HL-60 (cell line): ENCODE data around the gene ZNF273.

Experiments
- DNase-seq, 2 experiments: peaks; one replicate each; pipeline ENCODE4 v3.0.0-alpha.2; 2010 to 2020; ENCODE audit warnings: low read depth in 1 of 2, low spot score in 1 of 2
- H3K27ac ChIP-seq: fragments of 250-450 bp; sonication (Bioruptor Pico); replicated peaks from 2 replicates; pipeline ENCODE4 v1.5.1; 2020; ENCODE audit warnings: mild to moderate bottlenecking, moderate library complexity
- H3K27me3 ChIP-seq: fragments of 250-450 bp; sonication (Bioruptor Pico); 2 replicates; pipeline ENCODE4 v1.5.1; 2021; ENCODE audit warnings: mild to moderate bottlenecking, moderate library complexity; ENCODE audit not compliant: insufficient read depth, poor library complexity, severe bottlenecking
- H3K4me3 ChIP-seq: replicated peaks from 2 replicates; pipeline ENCODE4 v1.5.1; 2011; ENCODE audit warnings: mild to moderate bottlenecking, control low read depth, low read length; ENCODE audit not compliant: insufficient read depth
- GABPA ChIP-seq: IDR thresholded peaks from 2 replicates; pipeline ENCODE4 v1.6.1; 2012; ENCODE audit warnings: low read depth
- POLR2AphosphoS5 ChIP-seq: IDR thresholded peaks from 2 replicates; pipeline ENCODE4 v1.6.1; 2012; ENCODE audit warnings: low read depth
- SPI1 ChIP-seq: IDR thresholded peaks from 2 replicates; pipeline ENCODE4 v1.6.1; 2012; ENCODE audit warnings: low read depth, mild to moderate bottlenecking, borderline replicate concordance
- long read RNA-seq: library from polyadenylated mRNA; unstranded; transcript quantifications from one replicate; pipeline ENCODE4 v2.0.0, GENCODE V29; 2020
- TF ChIP-seq, protein P1 (sequence below): IDR thresholded peaks from one replicate; pipeline ENCODE4 v1.5.1; 2011; ENCODE audit warnings: low read length, control low read depth, inconsistent platforms; ENCODE audit not compliant: insufficient read depth
- TF ChIP-seq, protein P2 (sequence below): IDR thresholded peaks from 2 replicates; pipeline ENCODE4 v1.6.1; 2012; ENCODE audit warnings: low read depth; ENCODE audit not compliant: insufficient replicate concordance

Gene ZNF273
- long read RNA-seq, transcript ZNF273-204 (4 exons, 2,000 nt), result minor isoform, 6 of 79 reads
- long read RNA-seq, transcript ZNF273-201 (5 exons, 3,757 nt), result major isoform, 41 of 79 reads
- long read RNA-seq, partial matches to known transcripts, result 1 of 79 reads
- long read RNA-seq, other reads (novel, unspliced or antisense), result 31 of 79 reads

DNA sequence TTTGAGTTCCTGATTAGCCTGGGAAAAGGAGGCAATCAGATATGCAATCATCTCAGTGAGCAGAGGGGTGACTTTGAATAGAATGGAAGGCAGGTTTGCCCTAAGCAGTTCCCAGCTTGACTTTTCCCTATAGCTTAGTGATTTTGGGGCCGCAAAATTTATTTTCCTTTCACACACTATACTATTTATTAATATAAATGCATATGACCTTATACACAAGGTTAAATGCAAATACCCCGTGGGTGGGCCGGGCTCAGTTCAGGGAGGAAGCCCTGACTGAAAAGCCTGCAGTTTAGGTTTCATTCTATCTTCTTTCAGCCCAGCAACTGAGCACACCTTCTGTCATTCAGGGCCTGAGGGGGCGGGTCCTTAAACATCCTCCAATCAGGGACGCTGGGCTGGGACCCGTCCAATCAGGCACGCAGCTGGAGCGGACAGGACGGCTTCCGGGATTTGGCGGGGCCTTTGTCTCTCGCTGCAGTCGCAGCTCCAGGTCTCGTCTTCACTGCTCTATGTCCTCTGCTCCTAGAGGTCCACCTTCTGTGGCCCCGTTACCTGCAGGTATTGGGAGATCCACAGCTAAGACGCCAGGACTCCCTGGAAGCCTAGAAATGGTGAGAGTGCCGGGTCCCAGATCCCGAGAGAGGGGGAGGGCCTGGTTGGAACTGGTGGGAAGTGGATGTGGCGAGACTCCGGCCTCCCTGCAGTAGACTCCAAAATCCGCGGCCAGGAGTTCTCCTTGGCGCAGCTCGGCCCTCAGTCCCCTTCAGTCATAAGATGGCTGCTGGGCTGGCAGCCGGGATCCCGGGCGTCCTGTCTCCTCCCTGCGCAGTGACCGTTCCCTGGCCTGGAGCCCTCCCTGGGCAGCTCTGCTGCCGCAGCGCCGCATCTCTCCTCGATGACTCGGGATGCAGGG lies at the start of gene ZNF273:
Gene ZNF273 (plus strand): TSS at position 468 of the 916 bp plus-strand sequence. CDS start 45 bp downstream, at position 513.
- H3K27ac ChIP-seq, result peak within 1 kb of the TSS; percentile 88
- TF ChIP-seq, protein P1, sequence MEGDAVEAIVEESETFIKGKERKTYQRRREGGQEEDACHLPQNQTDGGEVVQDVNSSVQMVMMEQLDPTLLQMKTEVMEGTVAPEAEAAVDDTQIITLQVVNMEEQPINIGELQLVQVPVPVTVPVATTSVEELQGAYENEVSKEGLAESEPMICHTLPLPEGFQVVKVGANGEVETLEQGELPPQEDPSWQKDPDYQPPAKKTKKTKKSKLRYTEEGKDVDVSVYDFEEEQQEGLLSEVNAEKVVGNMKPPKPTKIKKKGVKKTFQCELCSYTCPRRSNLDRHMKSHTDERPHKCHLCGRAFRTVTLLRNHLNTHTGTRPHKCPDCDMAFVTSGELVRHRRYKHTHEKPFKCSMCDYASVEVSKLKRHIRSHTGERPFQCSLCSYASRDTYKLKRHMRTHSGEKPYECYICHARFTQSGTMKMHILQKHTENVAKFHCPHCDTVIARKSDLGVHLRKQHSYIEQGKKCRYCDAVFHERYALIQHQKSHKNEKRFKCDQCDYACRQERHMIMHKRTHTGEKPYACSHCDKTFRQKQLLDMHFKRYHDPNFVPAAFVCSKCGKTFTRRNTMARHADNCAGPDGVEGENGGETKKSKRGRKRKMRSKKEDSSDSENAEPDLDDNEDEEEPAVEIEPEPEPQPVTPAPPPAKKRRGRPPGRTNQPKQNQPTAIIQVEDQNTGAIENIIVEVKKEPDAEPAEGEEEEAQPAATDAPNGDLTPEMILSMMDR, result no peak
- TF ChIP-seq, protein P2, sequence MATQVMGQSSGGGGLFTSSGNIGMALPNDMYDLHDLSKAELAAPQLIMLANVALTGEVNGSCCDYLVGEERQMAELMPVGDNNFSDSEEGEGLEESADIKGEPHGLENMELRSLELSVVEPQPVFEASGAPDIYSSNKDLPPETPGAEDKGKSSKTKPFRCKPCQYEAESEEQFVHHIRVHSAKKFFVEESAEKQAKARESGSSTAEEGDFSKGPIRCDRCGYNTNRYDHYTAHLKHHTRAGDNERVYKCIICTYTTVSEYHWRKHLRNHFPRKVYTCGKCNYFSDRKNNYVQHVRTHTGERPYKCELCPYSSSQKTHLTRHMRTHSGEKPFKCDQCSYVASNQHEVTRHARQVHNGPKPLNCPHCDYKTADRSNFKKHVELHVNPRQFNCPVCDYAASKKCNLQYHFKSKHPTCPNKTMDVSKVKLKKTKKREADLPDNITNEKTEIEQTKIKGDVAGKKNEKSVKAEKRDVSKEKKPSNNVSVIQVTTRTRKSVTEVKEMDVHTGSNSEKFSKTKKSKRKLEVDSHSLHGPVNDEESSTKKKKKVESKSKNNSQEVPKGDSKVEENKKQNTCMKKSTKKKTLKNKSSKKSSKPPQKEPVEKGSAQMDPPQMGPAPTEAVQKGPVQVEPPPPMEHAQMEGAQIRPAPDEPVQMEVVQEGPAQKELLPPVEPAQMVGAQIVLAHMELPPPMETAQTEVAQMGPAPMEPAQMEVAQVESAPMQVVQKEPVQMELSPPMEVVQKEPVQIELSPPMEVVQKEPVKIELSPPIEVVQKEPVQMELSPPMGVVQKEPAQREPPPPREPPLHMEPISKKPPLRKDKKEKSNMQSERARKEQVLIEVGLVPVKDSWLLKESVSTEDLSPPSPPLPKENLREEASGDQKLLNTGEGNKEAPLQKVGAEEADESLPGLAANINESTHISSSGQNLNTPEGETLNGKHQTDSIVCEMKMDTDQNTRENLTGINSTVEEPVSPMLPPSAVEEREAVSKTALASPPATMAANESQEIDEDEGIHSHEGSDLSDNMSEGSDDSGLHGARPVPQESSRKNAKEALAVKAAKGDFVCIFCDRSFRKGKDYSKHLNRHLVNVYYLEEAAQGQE, result no peak
- TF ChIP-seq POLR2AphosphoS5, result peak; percentile 89
- TF ChIP-seq GABPA, result no peak
- peak; percentile 20; the same call in 1 of the 2 replicates for TF ChIP-seq SPI1
- DNase-seq, result peak; percentile 73 to 97

DNA sequence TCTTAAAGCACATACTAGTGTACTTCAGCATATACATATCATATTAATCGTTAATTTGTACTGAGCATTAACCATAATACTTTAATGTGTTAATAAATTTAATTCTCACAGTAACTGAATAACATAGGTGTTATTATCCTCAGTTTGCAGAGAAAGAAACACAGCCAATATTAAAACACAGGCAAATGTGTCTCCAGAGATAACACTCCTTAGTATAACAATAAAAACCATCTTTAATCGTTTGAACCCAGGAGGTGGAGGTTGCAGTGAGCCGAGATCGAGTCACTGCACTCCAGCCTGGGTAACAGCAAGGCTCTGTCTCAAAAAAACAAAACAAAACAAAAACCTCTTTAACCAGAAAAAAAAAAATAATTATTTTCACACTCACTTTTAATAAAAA lies 49.4 kb upstream of the ZNF273 start:
- no peak overlapping the region for H3K27ac ChIP-seq
- no peak for DNase-seq
- TF ChIP-seq GABPA (no peak), SPI1 (no peak), POLR2AphosphoS5 (no peak)
- TF ChIP-seq, protein P1, result no peak
- TF ChIP-seq, protein P2, result no peak
- no peak overlapping the region for H3K4me3 ChIP-seq
- no peaks in the 10 kb centered on the region for H3K27me3 ChIP-seq

More for the DNA sequence above, at the start of gene ZNF273:
- H3K27me3 ChIP-seq, result no peaks in the 10 kb centered on the region
- H3K4me3 ChIP-seq, result peak within 1 kb of the TSS; percentile 90

DNA sequence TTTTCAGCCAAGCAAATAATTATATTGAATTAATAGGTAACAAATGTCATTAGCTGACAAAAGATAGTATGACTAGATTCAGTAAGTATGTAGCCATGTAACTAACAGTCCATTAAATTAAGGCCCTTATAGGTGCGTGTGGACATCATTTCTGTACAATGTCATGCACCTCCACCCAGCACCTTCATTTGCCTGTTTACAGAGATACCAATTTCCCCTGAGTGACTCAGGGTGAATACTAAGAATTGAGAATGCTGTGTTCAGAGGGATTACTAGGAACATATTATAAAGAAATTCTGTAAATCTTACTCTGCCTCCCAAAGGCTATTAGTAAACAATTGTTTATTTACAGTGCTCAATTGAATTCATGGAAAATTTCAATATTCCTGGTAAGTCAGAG lies 48.1 kb upstream of the ZNF273 start:
- H3K27me3 ChIP-seq, result no peaks in the 10 kb centered on the region
- TF ChIP-seq GABPA (no peak), SPI1 (no peak), POLR2AphosphoS5 (no peak)
- TF ChIP-seq, protein P2, result no peak
- TF ChIP-seq, protein P1, result no peak
- H3K4me3 ChIP-seq, result no peak overlapping the region
- no peak overlapping the region for H3K27ac ChIP-seq
- no peak for DNase-seq
